Measurements from ENCODE around the gene SLC30A2. TPM values are rescaled to one million over a fixed set of nuclear protein-coding genes. Genes with fewer than 3 reads are reported as not detected.

SLC30A2 gene
- total and polyA plus RNA-seq, 9 of the 15 experiments (the other 6 are each of a cell fraction or from before 2014, with no cell fraction given): 0.01 to 0.18 (median 0.06) TPM; not detected in 3

- TF ChIP-seq RREB1 (CRISPR knock-in tag; IDR thresholded peaks at IDR 0.05) (peak; percentile 57; the same call in 1 of the 2 replicates), NR2C2 (CRISPR knock-in tag; IDR thresholded peaks at IDR 0.05) (no peak), NR2C2 (tag; IDR thresholded peaks at IDR 0.05) (no peak), CTCFL (IDR thresholded peaks at IDR 0.05; ENCODE audit: borderline replicate concordance, insufficient read depth, low read depth, low read length, poor library complexity, severe bottlenecking) (no peak), TEAD4 (IDR thresholded peaks at IDR 0.05; ENCODE audit: low read length) (peak; percentile 99), TEAD4 (CRISPR knock-in tag; IDR thresholded peaks at IDR 0.05; ENCODE audit: borderline replicate concordance) (no peak), ZFP36 (IDR thresholded peaks at IDR 0.05; ENCODE audit: low read depth, low read length, partially characterized antibody) (no peak), HMGN3 (IDR thresholded peaks at IDR 0.05; ENCODE audit: borderline replicate concordance, extremely low read depth, insufficient read length, low read depth, low read length) (peak; percentile 56), ZNF586 (CRISPR knock-in tag; conservative IDR thresholded peaks at IDR 0.05) (no peak), CAMTA2 (CRISPR knock-in tag; conservative IDR thresholded peaks at IDR 0.05) (no peak), RUNX1 (IDR thresholded peaks at IDR 0.05; ENCODE audit: low read depth) (no peak; the same call in 1 of the 2 replicates), TARDBP (IDR thresholded peaks at IDR 0.05) (peak; percentile 91; the same call in 1 of the 2 replicates), TBP (optimal IDR thresholded peaks at IDR 0.05; ENCODE audit: low read depth, low read length) (peak; percentile 64), GTF2F1 (IDR thresholded peaks at IDR 0.05; ENCODE audit: low read depth, low read length) (no peak; the same call in 1 of the 2 replicates), CUX1 (CRISPR knock-in tag; IDR thresholded peaks at IDR 0.05) (peak; percentile 88; the same call in 1 of the 2 replicates)
These were observed 24.5 kb upstream of the SLC30A2 start (continued) for GRCh38 chr1:26070296-26070962.
